OCI-LY3 (cell line): Measurements from ENCODE around the gene MYL7.

Source experiments
- CTCF ChIP-seq: fragments of 200-600, 300-600 bp; sonication (generic); IDR thresholded peaks from 2 replicates; pipeline ENCODE4 v1.5.1; 2014; ENCODE audit warnings: antibody characterized with exemption, low read length, low read depth
- EZH2phosphoT487 ChIP-seq: fragments of 200-600 bp; shearing (Covaris generic); IDR thresholded peaks from 2 replicates; pipeline ENCODE4 v1.6.1; 2018; ENCODE audit warnings: antibody characterized with exemption, mixed run types, low read depth

DNA sequence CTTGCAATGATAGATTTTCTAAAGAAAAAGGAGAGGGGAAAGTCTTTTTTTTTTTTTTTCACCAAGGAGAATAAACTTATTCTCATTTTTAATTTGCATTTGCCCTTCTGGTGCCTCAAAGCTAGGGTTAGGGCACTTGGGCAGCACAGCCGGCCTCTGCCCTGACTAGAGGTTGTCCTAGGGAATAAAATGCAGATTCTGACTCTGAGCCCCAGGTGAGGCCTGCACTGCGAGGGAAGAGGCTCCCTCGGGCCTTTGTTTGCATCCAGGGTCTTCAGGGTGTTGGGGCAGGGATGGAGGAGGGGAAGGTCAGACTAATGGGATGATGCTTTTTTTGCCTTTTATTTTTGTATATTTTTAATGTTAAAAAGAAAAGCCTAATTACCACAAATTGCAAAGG is 7.8 kb downstream of the MYL7 start:
- TF ChIP-seq CTCF (no peak), EZH2phosphoT487 (no peak)
